ENCODE data around the gene MARCHF6.
"Not testable (repeated sequence)": the region's sequence is repeated elsewhere in the genome, so short reads cannot be mapped to it uniquely, and the experiment has no call there.

MARCHF6 gene

GRCh38 chr5:10391130-10391529 lies 37.6 kb downstream of the MARCHF6 start:
- no peak overlapping the region for H3K4me3 ChIP-seq (ENCODE audit: low read depth, low read length)
- TF ChIP-seq, protein P1, sequence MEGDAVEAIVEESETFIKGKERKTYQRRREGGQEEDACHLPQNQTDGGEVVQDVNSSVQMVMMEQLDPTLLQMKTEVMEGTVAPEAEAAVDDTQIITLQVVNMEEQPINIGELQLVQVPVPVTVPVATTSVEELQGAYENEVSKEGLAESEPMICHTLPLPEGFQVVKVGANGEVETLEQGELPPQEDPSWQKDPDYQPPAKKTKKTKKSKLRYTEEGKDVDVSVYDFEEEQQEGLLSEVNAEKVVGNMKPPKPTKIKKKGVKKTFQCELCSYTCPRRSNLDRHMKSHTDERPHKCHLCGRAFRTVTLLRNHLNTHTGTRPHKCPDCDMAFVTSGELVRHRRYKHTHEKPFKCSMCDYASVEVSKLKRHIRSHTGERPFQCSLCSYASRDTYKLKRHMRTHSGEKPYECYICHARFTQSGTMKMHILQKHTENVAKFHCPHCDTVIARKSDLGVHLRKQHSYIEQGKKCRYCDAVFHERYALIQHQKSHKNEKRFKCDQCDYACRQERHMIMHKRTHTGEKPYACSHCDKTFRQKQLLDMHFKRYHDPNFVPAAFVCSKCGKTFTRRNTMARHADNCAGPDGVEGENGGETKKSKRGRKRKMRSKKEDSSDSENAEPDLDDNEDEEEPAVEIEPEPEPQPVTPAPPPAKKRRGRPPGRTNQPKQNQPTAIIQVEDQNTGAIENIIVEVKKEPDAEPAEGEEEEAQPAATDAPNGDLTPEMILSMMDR (IDR thresholded peaks at IDR 0.05; ENCODE audit: low read depth, low read length) = no peak

GRCh38 chr5:10392567-10393328 lies 39.3 kb downstream of the MARCHF6 start:
- H3K4me3 ChIP-seq (ENCODE audit: low read depth, low read length) = not testable (repeated sequence)

- no peak overlapping the region for H3K4me3 ChIP-seq (ENCODE audit: low read depth, low read length)
- TF ChIP-seq, protein P1 (IDR thresholded peaks at IDR 0.05; ENCODE audit: low read depth, low read length) = no peak
Measured at GRCh38 chr5:10393491-10393890, 40.0 kb downstream of the MARCHF6 start.

- no peak overlapping the region for H3K4me3 ChIP-seq (ENCODE audit: low read depth, low read length)
- TF ChIP-seq, protein P1 (IDR thresholded peaks at IDR 0.05; ENCODE audit: low read depth, low read length) = no peak
Measured at GRCh38 chr5:10396552-10396951, 43.1 kb downstream of the MARCHF6 start.

DNA sequence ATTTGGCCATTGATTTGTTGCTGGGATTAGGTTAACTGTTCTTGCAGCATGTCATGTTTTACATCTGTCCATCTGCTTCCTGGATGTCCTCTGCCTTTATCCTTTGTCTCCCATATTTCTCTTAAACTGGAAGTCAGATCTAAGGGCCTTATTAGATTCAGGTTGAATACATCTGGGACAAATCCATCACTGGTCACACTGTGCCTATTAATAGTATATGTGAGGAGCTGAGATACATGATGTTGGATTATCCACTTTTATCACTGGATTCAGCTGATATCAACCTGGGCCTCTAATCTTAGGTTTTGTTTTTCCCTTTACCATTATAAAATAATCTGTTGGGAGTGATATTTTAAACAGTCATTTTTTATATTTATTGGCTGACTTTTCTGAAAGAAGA lies 46.3 kb downstream of the MARCHF6 start:
- TF ChIP-seq, protein P1 (IDR thresholded peaks at IDR 0.05; ENCODE audit: low read depth, low read length) = no peak
- no peak overlapping the region for H3K4me3 ChIP-seq (ENCODE audit: low read depth, low read length)

- TF ChIP-seq, protein P1 (IDR thresholded peaks at IDR 0.05; ENCODE audit: low read depth, low read length) = no peak
- no peak overlapping the region for H3K4me3 ChIP-seq (ENCODE audit: low read depth, low read length)
Measured at GRCh38 chr5:10400411-10400810, 46.9 kb downstream of the MARCHF6 start.

DNA sequence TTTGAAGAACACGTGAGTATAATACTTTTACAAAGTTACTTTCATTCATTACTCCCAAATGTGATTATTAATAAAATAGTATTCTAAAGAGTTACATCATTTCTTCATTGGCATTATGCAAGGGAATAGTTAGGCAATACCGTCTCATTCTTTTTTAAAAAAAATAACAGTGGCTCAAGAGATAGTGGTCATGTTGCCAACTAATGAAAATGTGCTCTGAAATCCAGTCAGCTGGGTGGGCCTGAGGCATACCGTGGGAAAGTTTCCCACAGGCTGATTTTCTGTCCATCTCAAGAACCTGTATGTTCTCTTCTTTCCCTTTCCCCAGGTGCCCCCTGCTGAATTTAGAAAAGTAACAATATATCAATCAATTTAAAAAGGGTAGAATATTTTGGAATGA lies 47.3 kb downstream of the MARCHF6 start:
- TF ChIP-seq, protein P1 (IDR thresholded peaks at IDR 0.05; ENCODE audit: low read depth, low read length) = no peak

DNA sequence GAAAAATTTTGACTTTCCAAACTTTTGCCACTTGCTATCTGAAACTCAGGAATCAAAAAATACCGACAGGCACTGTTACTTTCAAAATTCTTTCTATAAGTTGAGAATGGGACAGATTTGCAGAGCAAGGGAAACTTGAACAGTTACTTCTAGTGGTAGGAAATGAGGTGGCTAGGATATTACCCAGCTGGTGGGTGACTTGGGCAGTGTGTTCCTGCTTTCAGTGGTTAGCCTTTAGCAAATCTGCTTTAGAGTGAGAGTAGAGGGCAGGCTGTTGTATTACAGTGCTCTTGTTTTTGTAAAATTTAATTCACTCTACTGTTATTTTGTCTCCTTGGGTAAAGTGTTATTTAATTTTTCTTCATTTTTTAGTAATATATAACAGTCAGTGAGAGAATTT lies 48.0 kb downstream of the MARCHF6 start:
- TF ChIP-seq, protein P1 (IDR thresholded peaks at IDR 0.05; ENCODE audit: low read depth, low read length) = no peak
- H3K4me3 ChIP-seq (ENCODE audit: low read depth, low read length) = no peak overlapping the region

More for the DNA sequence above, 47.3 kb downstream of the MARCHF6 start:
- no peak overlapping the region for H3K4me3 ChIP-seq (ENCODE audit: low read depth, low read length)
